GM06990 (cell line): Measurements from ENCODE around the gene HBQ1.
"Not testable (repeated sequence)": the region's sequence is repeated elsewhere in the genome, so short reads cannot be mapped to it uniquely, and the experiment has no call there.

Source experiments
- DNase-seq: peaks from one replicate; pipeline ENCODE4 v3.0.0-alpha.2; 2011; ENCODE audit not compliant: insufficient read length; ENCODE audit errors: extremely low read depth
- H3K27me3 ChIP-seq: replicated peaks from 2 replicates; pipeline ENCODE4 v1.6.0; 2011; ENCODE audit warnings: low read length; ENCODE audit not compliant: control insufficient read depth, insufficient read depth
- H3K36me3 ChIP-seq: 2 replicates; pipeline ENCODE4 v1.5.1; 2011; ENCODE audit warnings: low read length; ENCODE audit not compliant: control insufficient read depth, insufficient read depth
- H3K4me3 ChIP-seq: replicated peaks from 2 replicates; pipeline ENCODE4 v1.5.1; 2011; ENCODE audit warnings: low read depth, mild to moderate bottlenecking, control low read depth, low read length
- TF ChIP-seq, protein P1 (sequence below): IDR thresholded peaks from 2 replicates; pipeline ENCODE4 v1.5.1; 2011; ENCODE audit warnings: low read length, control low read depth, mild to moderate bottlenecking, inconsistent platforms; ENCODE audit not compliant: insufficient read depth, poor library complexity, severe bottlenecking

HBQ1 gene

DNA sequence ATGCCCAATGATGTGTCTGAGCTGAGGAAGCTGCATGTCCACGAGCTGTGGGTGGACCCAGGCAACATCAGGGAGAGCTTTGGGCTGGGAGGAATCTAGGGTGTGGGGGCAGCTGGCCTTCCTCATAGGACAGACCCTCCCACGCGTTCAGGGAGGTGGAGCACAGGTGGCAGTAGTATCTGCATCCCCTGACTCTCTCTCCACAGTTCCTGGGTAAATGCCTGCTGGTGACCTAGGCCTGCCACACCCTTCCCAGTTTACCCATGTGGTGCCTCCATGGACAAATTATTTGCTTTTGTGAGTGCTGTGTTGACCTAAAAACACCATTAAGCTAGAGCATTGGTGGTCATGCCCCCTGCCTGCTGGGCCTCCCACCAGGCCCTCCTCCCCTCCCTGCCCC is 11.2 kb upstream of the HBQ1 start:
- H3K27me3 ChIP-seq, result peaks cover 2% of the 10 kb centered on the region; the same call in 1 of the 2 replicates
- no peak overlapping the region for H3K4me3 ChIP-seq
- no peak for DNase-seq
- TF ChIP-seq, protein P1, sequence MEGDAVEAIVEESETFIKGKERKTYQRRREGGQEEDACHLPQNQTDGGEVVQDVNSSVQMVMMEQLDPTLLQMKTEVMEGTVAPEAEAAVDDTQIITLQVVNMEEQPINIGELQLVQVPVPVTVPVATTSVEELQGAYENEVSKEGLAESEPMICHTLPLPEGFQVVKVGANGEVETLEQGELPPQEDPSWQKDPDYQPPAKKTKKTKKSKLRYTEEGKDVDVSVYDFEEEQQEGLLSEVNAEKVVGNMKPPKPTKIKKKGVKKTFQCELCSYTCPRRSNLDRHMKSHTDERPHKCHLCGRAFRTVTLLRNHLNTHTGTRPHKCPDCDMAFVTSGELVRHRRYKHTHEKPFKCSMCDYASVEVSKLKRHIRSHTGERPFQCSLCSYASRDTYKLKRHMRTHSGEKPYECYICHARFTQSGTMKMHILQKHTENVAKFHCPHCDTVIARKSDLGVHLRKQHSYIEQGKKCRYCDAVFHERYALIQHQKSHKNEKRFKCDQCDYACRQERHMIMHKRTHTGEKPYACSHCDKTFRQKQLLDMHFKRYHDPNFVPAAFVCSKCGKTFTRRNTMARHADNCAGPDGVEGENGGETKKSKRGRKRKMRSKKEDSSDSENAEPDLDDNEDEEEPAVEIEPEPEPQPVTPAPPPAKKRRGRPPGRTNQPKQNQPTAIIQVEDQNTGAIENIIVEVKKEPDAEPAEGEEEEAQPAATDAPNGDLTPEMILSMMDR, result no peak
- no peaks in the 10 kb centered on the region for H3K36me3 ChIP-seq

DNA sequence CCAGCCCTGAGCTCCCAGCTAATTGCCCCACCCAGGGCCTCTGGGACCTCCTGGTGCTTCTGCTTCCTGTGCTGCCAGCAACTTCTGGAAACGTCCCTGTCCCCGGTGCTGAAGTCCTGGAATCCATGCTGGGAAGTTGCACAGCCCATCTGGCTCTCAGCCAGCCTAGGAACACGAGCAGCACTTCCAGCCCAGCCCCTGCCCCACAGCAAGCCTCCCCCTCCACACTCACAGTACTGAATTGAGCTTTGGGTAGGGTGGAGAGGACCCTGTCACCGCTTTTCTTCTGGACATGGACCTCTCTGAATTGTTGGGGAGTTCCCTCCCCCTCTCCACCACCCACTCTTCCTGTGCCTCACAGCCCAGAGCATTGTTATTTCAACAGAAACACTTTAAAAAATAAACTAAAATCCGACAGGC is 10.2 kb upstream of the HBQ1 start:
- not testable (repeated sequence) for H3K4me3 ChIP-seq, DNase-seq, H3K36me3 ChIP-seq, H3K27me3 ChIP-seq

DNA sequence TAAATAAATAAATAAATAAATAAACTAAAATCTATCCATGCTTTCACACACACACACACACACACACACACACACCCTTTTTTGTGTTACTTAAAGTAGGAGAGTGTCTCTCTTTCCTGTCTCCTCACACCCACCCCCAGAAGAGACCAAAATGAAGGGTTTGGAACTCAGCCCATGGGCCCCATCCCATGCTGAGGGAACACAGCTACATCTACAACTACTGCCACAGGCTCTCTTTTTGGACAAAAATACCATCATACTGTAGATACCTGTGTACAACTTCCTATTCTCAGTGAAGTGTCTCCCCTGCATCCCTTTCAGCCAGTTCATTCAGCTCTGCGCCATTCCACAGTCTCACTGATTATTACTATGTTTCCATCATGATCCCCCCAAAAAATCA is 9.5 kb upstream of the HBQ1 start:
- H3K4me3 ChIP-seq, result no peak overlapping the region
- no peaks in the 10 kb centered on the region for H3K36me3 ChIP-seq
- TF ChIP-seq, protein P1, result no peak
- DNase-seq, result no peak
- H3K27me3 ChIP-seq, result peaks cover 2% of the 10 kb centered on the region; the same call in 1 of the 2 replicates

DNA sequence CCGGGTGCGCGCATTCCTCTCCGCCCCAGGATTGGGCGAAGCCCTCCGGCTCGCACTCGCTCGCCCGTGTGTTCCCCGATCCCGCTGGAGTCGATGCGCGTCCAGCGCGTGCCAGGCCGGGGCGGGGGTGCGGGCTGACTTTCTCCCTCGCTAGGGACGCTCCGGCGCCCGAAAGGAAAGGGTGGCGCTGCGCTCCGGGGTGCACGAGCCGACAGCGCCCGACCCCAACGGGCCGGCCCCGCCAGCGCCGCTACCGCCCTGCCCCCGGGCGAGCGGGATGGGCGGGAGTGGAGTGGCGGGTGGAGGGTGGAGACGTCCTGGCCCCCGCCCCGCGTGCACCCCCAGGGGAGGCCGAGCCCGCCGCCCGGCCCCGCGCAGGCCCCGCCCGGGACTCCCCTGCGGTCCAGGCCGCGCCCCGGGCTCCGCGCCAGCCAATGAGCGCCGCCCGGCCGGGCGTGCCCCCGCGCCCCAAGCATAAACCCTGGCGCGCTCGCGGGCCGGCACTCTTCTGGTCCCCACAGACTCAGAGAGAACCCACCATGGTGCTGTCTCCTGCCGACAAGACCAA is 7.8 kb upstream of the HBQ1 start, which contains the start of gene HBA2:
HBA2 (plus strand) TSS at position 503 of the 568 bp plus-strand sequence; CDS start at position 540, 37 bp downstream.
- DNase-seq, H3K4me3 ChIP-seq, H3K36me3 ChIP-seq, H3K27me3 ChIP-seq: not testable (repeated sequence)

DNA sequence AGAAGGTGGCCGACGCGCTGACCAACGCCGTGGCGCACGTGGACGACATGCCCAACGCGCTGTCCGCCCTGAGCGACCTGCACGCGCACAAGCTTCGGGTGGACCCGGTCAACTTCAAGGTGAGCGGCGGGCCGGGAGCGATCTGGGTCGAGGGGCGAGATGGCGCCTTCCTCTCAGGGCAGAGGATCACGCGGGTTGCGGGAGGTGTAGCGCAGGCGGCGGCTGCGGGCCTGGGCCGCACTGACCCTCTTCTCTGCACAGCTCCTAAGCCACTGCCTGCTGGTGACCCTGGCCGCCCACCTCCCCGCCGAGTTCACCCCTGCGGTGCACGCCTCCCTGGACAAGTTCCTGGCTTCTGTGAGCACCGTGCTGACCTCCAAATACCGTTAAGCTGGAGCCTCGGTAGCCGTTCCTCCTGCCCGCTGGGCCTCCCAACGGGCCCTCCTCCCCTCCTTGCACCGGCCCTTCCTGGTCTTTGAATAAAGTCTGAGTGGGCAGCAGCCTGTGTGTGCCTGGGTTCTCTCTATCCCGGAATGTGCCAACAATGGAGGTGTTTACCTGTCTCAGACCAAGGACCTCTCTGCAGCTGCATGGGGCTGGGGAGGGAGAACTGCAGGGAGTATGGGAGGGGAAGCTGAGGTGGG is 6.9 kb upstream of the HBQ1 start:
- not testable (repeated sequence) for H3K4me3 ChIP-seq, DNase-seq, H3K36me3 ChIP-seq, H3K27me3 ChIP-seq

DNA sequence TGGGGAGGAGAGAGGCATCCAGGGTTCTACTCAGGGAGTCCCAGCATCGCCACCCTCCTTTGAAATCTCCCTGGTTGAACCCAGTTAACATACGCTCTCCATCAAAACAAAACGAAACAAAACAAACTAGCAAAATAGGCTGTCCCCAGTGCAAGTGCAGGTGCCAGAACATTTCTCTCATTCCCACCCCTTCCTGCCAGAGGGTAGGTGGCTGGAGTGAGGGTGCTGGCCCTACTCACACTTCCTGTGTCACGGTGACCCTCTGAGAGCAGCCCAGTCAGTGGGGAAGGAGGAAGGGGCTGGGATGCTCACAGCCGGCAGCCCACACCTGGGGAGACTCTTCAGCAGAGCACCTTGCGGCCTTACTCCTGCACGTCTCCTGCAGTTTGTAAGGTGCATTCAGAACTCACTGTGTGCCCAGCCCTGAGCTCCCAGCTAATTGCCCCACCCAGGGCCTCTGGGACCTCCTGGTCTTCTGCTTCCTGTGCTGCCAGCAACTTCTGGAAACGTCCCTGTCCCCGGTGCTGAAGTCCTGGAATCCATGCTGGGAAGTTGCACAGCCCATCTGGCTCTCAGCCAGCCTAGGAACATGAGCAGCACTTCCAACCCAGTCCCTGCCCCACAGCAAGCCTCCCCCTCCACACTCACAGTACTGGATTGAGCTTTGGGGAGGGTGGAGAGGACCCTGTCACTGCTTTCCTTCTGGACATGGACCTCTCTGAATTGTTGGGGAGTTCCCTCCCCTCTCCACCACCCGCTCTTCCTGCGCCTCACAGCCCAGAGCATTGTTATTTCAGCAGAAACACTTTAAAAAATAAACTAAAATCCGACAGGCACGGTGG is 6.1 kb upstream of the HBQ1 start:
- H3K36me3 ChIP-seq, H3K27me3 ChIP-seq, DNase-seq, H3K4me3 ChIP-seq: not testable (repeated sequence)

DNA sequence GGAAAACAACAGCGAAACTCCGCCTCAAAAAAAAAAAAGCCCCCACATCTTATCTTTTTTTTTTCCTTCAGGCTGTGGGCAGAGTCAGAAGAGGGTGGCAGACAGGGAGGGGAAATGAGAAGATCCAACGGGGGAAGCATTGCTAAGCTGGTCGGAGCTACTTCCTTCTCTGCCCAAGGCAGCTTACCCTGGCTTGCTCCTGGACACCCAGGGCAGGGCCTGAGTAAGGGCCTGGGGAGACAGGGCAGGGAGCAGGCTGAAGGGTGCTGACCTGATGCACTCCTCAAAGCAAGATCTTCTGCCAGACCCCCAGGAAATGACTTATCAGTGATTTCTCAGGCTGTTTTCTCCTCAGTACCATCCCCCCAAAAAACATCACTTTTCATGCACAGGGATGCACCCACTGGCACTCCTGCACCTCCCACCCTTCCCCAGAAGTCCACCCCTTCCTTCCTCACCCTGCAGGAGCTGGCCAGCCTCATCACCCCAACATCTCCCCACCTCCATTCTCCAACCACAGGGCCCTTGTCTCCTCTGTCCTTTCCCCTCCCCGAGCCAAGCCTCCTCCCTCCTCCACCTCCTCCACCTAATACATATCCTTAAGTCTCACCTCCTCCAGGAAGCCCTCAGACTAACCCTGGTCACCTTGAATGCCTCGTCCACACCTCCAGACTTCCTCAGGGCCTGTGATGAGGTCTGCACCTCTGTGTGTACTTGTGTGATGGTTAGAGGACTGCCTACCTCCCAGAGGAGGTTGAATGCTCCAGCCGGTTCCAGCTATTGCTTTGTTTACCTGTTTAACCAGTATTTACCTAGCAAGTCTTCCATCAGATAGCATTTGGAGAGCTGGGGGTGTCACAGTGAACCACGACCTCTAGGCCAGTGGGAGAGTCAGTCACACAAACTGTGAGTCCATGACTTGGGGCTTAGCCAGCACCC is 5.0 kb upstream of the HBQ1 start:
- H3K4me3 ChIP-seq, result no peak overlapping the region
- DNase-seq, result no peak
- TF ChIP-seq, protein P1, result no peak
- peaks cover 2% of the 10 kb centered on the region; the same call in 1 of the 2 replicates for H3K27me3 ChIP-seq
- H3K36me3 ChIP-seq, result no peaks in the 10 kb centered on the region

DNA sequence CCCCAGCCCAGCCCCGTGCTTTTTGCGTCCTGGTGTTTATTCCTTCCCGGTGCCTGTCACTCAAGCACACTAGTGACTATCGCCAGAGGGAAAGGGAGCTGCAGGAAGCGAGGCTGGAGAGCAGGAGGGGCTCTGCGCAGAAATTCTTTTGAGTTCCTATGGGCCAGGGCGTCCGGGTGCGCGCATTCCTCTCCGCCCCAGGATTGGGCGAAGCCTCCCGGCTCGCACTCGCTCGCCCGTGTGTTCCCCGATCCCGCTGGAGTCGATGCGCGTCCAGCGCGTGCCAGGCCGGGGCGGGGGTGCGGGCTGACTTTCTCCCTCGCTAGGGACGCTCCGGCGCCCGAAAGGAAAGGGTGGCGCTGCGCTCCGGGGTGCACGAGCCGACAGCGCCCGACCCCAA is 4.3 kb upstream of the HBQ1 start:
- not testable (repeated sequence) for H3K27me3 ChIP-seq, H3K36me3 ChIP-seq, H3K4me3 ChIP-seq, DNase-seq

DNA sequence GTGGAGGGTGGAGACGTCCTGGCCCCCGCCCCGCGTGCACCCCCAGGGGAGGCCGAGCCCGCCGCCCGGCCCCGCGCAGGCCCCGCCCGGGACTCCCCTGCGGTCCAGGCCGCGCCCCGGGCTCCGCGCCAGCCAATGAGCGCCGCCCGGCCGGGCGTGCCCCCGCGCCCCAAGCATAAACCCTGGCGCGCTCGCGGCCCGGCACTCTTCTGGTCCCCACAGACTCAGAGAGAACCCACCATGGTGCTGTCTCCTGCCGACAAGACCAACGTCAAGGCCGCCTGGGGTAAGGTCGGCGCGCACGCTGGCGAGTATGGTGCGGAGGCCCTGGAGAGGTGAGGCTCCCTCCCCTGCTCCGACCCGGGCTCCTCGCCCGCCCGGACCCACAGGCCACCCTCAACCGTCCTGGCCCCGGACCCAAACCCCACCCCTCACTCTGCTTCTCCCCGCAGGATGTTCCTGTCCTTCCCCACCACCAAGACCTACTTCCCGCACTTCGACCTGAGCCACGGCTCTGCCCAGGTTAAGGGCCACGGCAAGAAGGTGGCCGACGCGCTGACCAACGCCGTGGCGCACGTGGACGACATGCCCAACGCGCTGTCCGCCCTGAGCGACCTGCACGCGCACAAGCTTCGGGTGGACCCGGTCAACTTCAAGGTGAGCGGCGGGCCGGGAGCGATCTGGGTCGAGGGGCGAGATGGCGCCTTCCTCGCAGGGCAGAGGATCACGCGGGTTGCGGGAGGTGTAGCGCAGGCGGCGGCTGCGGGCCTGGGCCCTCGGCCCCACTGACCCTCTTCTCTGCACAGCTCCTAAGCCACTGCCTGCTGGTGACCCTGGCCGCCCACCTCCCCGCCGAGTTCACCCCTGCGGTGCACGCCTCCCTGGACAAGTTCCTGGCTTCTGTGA is 3.5 kb upstream of the HBQ1 start, which contains the start of gene HBA1:
HBA1 (plus strand) TSS at position 204 of the 906 bp plus-strand sequence; CDS start at position 241, 37 bp downstream.
- not testable (repeated sequence) for DNase-seq, H3K4me3 ChIP-seq, H3K36me3 ChIP-seq, H3K27me3 ChIP-seq
